Upper lobe of left lung (tissue), 4 donors: Measurements from ENCODE around the gene CDH15.

Experiments
- POLR2AphosphoS5 ChIP-seq, 2 donors: sonication (generic); formaldehyde crosslinking; IDR thresholded peaks; one replicate each; pipeline ENCODE4 v1.5.1; 2017; ENCODE audit warnings: antibody characterized with exemption in 2 of 2
- TF ChIP-seq, protein P1 (sequence below), 6 experiments: fragments of 450-650 bp in 4 of 6; fragments of 200-600 bp in 2 of 6; sonication (generic) in 2 of 6; IDR thresholded peaks; one replicate each; pipeline ENCODE4 v1.5.1; 2016 to 2019; ENCODE audit warnings: antibody characterized with exemption in 6 of 6

DNA sequence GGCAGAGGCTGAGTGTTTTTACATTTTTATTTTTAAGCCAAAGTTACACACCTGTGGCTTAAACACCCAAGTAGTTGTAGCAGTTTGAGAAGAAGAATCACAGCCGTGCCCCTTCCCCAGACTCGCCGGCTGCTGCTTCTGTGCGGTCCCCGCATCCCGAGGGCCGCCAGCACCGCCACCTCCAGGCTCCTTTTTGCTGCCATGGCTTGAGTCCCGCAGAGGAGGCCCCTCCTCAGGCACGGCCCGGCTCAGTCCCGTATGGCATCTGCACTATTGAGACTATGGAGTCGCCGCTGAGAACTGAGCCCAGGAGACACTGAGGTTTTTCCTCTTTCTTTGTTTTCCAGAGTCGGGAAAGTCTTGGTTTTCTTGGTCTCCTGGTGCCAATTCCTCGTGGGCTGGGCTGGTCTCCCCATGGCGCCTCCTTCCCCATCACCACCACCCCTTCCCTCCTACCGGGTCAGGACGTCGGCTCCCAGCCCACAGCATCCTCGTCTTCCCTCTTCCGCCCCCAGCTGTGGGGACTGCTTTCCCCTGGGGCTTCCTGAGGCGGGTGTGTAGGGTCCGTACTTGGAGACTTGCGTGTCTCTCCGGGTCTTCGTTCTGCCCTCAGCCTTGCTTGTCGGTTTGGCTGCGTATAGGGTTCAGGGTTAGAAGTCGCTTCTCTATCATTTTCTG, 32.6 kb upstream of the CDH15 start:
- TF ChIP-seq, protein P1, sequence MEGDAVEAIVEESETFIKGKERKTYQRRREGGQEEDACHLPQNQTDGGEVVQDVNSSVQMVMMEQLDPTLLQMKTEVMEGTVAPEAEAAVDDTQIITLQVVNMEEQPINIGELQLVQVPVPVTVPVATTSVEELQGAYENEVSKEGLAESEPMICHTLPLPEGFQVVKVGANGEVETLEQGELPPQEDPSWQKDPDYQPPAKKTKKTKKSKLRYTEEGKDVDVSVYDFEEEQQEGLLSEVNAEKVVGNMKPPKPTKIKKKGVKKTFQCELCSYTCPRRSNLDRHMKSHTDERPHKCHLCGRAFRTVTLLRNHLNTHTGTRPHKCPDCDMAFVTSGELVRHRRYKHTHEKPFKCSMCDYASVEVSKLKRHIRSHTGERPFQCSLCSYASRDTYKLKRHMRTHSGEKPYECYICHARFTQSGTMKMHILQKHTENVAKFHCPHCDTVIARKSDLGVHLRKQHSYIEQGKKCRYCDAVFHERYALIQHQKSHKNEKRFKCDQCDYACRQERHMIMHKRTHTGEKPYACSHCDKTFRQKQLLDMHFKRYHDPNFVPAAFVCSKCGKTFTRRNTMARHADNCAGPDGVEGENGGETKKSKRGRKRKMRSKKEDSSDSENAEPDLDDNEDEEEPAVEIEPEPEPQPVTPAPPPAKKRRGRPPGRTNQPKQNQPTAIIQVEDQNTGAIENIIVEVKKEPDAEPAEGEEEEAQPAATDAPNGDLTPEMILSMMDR (IDR thresholded peaks at IDR 0.05), result no peak
- TF ChIP-seq POLR2AphosphoS5 (IDR thresholded peaks at IDR 0.05), result no peak
